IPS-11a (cell line): ENCODE measurements around the gene PSMC3.

Experiments used
- H3K4me3 ChIP-seq: one replicate; pipeline ENCODE4 v1.5.1; 2013; ENCODE audit warnings: low read depth, low read length, control low read depth

Gene PSMC3

GRCh38 chr11:47413908-47414684 is 12.1 kb downstream of the PSMC3 start:
- H3K4me3 ChIP-seq, result no peak overlapping the region

GRCh38 chr11:47413351-47413750 is 12.9 kb downstream of the PSMC3 start:
- H3K4me3 ChIP-seq, result no peak overlapping the region

DNA sequence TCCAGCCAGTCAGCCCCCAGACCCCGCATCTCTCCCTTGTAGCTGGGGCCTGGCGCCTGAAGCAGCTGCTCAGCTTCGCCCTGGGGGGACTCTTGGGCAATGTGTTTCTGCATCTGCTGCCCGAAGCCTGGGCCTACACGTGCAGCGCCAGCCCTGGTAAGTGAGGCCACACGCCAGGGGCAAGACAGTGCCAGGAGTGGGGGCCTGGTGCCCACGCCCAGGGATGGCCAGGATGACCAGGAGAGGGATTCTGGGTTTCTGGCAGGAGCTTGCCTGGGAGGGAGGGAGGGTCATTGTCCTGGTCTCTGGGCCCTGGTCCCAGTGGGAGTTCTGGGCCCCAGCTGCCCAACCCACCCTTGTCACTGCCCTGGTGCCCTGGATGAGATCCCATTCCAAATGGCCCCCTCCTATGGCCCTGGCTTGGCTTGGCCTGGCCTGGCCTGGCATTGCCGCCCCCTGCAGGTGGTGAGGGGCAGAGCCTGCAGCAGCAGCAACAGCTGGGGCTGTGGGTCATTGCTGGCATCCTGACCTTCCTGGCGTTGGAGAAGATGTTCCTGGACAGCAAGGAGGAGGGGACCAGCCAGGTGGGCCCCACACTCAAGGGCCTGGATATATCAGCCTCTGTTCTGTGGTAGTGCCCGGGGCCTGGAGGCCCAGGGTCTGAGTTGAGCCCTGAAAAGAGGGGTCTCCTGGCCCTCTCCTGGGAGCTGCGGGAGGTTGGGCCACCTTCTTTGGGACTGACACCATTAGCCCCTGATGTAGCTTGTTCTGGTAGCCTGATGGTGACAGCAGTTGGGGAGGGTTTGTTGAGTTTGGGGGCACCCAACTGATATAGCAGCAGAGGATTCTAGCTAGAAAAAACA is 14.1 kb downstream of the PSMC3 start:
- H3K4me3 ChIP-seq, result no peak overlapping the region

GRCh38 chr11:47410370-47411264 is 15.6 kb downstream of the PSMC3 start:
- no peak overlapping the region for H3K4me3 ChIP-seq

- peak overlapping the region; percentile 74 for H3K4me3 ChIP-seq
Measured at GRCh38 chr11:47409440-47410369, 16.5 kb downstream of the PSMC3 start.

GRCh38 chr11:47408598-47409439 is 17.4 kb downstream of the PSMC3 start:
- peak overlapping the region; percentile 74 for H3K4me3 ChIP-seq

DNA sequence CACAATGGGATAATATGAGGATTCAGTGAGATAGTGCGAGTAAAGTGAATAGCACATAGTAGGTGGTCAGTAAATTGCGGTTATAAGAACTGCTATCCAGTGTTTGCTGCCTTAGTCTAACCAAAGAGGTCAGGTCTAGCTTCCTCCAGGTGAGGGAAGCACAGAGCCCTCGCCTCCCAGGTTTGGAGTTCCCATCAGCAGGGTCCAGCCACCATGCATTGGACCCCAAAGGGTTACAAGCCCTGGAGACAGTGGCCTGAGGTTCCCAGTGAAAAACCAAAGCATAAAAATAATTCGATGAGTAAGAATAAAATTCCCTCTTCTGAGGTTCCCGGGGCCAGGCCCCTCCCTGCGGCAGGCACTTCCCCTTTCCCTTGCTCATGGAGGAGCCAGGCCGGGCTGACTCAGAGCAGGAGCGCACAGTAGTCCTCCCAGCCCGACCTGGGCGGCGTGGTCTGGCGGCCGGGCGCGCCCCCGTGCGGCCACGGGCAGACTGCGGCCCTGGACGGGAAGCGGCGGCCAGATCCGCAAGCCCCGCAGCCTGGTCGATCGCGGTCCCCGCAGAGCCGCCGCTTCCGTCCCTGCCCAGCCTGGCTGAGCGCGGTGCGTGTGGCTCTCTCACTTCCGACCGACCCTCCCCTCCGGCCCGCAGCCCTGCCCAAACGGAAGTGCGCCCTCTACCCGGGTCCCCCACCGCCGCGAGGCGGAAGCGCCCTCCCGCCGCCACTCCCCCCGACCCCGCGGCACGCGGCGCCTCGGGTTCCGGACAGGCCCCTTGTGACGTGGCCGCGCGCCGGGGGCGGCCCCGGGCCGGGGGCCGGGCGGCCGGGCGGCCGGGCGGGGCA is 18.3 kb downstream of the PSMC3 start, which contains the start of gene SLC39A13:
SLC39A13 (plus strand) TSS at position 845 of the 845 bp plus-strand sequence. CDS start 1,505 bp downstream, outside the sequence.
- H3K4me3 ChIP-seq, result peak within 1 kb of the TSS; percentile 74

- H3K4me3 ChIP-seq, result peak overlapping the region; percentile 70
Measured at GRCh38 chr11:47406896-47407745, 19.1 kb downstream of the PSMC3 start.

DNA sequence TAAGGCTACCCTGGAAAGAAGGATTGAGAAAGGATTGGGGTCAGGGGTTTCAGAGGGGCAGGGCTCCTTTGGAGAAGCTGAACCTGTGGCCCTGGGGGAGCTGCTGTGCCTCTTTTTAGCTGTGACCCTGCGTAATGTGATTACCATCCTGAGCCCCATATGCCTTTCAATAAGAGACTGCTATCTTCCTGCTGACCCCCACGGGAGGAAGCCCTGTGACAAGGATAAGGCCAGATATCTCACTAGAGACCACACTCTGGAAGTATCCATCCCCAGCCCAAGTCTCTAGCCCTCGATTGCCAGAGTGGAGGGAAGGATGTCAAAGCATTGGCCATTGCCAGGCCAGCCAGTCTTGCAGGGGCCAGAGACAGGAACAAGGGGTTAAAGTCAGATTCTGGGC is 22.7 kb downstream of the PSMC3 start:
- H3K4me3 ChIP-seq, result no peak overlapping the region

- H3K4me3 ChIP-seq, result no peak overlapping the region
Measured at GRCh38 chr11:47403135-47403534, 23.1 kb downstream of the PSMC3 start.

DNA sequence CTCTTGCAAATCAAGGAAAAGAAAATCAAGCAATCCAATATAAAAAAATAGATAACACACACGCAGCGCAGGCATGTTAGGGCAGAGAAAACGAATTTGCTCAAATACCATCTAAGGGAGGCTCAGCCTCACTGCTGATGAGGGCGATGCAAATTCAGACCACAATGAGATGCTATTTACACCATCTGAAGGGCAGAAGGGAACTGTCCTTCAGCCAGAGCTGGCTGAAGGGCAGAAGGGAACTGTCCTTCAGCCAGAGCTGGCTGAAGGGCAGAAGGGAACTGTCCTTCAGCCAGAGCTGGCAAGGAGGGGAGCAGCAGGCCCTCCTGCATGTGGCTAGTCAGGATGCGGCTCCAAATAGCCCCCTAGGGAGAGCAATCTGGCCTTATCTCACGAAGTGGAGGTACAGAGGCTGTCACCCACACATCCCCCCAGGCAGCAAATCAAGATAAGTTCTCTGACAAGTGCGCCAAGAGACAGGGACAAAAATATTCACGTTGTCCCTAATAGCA is 25.4 kb downstream of the PSMC3 start:
- H3K4me3 ChIP-seq, result peak overlapping the region; percentile 30

- peak overlapping the region; percentile 37 for H3K4me3 ChIP-seq
Measured at GRCh38 chr11:47399860-47400767, 26.1 kb downstream of the PSMC3 start.

DNA sequence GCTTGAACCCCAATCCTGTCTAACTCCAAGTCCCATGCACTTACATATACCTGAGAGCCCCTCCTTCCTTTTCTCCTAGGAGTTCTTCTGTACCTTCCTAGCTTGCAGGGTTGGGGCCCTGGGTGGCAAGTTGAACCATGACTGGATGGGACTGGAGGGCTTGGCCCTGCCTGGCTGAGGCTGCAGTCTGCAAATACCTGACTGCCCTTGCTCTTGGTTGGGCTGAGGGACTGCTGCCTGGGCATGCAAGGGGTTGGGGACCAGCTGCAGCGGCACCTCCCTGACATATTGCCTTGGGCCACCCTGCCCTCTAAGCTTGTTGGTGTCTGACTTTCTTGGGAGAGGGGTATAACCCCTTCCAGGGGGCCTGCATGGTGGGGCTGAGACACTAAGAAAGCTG is 27.7 kb downstream of the PSMC3 start:
- no peak overlapping the region for H3K4me3 ChIP-seq

DNA sequence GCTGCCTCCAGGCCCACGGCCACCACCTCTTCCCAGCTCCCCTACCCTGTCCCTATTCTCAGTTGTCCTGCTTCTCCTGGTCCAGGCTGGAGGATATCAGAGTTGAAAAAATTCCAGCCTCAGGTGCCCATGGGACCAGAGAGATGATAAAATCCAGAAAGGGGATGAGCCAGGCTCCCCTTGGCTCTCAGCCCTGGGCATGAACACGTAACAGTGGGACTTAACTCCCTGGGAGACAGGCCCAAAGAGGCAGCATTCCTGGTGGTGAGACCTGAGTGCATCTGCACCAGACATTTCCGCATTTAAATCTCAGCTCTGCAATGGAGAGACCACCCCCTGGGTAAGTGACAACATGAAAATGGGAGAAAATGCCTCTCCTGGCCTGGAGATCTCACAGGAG is 28.2 kb downstream of the PSMC3 start:
- H3K4me3 ChIP-seq, result no peak overlapping the region

- no peak overlapping the region for H3K4me3 ChIP-seq
Measured at GRCh38 chr11:47396049-47396320, 30.3 kb downstream of the PSMC3 start.
